Peyer's patch (tissue), 4 donors: ENCODE measurements around the gene LMO1. TPM values are rescaled to one million over a fixed set of nuclear protein-coding genes. Genes with fewer than 3 reads are reported as not detected.

Experiments
- DNase-seq, 3 donors: peaks; one replicate each; pipeline ENCODE4 v3.0.0-alpha.2; 2017 to 2019
- H3K27ac ChIP-seq, 4 donors: fragments of 200-600 bp; sonication (generic); one replicate each; pipeline ENCODE4 v1.5.1; 2016 to 2019
- H3K27me3 ChIP-seq, 2 donors: fragments of 200-600 bp; sonication (generic); one replicate each; pipeline ENCODE4 v1.5.1; 2019
- H3K36me3 ChIP-seq, 3 donors: fragments of 200-600 bp; sonication (generic); one replicate each; pipeline ENCODE4 v1.5.1; 2016 to 2019
- H3K4me1 ChIP-seq, 4 donors: fragments of 200-600 bp; sonication (generic); one replicate each; pipeline ENCODE4 v1.5.1; 2016 to 2019
- H3K4me3 ChIP-seq, 4 donors: fragments of 200-600 bp; sonication (generic); 1 replicate in 3 of 4; 2 replicates in 1 of 4; pipeline ENCODE4 v1.5.1; 2016 to 2019; ENCODE audit warnings: mild to moderate bottlenecking in 1 of 4
- H3K9me3 ChIP-seq, 4 donors: fragments of 200-600 bp; sonication (generic); one replicate each; pipeline ENCODE4 v1.5.1; 2016 to 2019; ENCODE audit warnings: mild to moderate bottlenecking in 1 of 4
- CTCF ChIP-seq, 6 experiments: fragments of 450-650 bp in 4 of 6; fragments of 200-600 bp in 2 of 6; sonication (generic) in 1 of 6; IDR thresholded peaks; one replicate each; pipeline ENCODE4 v1.5.1; 2017 to 2019; ENCODE audit warnings: antibody characterized with exemption in 6 of 6, mild to moderate bottlenecking in 3 of 6, moderate library complexity in 1 of 6
- POLR2A ChIP-seq, 2 donors: fragments of 450-650 bp; IDR thresholded peaks; one replicate each; pipeline ENCODE4 v1.5.1; 2017; ENCODE audit warnings: antibody characterized with exemption in 2 of 2, mild to moderate bottlenecking in 2 of 2, moderate library complexity in 2 of 2
- total RNA-seq, 4 donors: library from RNA; depleted of rRNA; stranded (reverse); fragments of >200 nt; gene quantifications; one replicate each; pipeline ENCODE4 v1.1.0, GENCODE V29; 2016

Gene LMO1
- total RNA-seq, 4 donors from 2014 or later, result not detected

GRCh38 chr11:8290081-8290810 lies 26.6 kb upstream of the LMO1 start:
- peak in 2 of 3 donors; percentile 14 to 15 for DNase-seq
- Histone ChIP-seq H3K9me3 (no peaks in the 10 kb centered on the region), H3K27ac (no peak overlapping the region), H3K27me3 (no peaks in the 10 kb centered on the region), H3K4me1 (no peaks in the 10 kb centered on the region), H3K36me3 (no peaks in the 10 kb centered on the region), H3K4me3 (no peak overlapping the region)
- TF ChIP-seq POLR2A (IDR thresholded peaks at IDR 0.05) (no peak), CTCF (IDR thresholded peaks at IDR 0.05) (no peak)

- H3K27ac ChIP-seq, result no peak overlapping the region
- H3K36me3 ChIP-seq, result no peaks in the 10 kb centered on the region
- H3K27me3 ChIP-seq, result no peaks in the 10 kb centered on the region
- no peaks in the 10 kb centered on the region for H3K9me3 ChIP-seq
- no peak overlapping the region for H3K4me3 ChIP-seq
- H3K4me1 ChIP-seq, result no peaks in the 10 kb centered on the region
- TF ChIP-seq CTCF (IDR thresholded peaks at IDR 0.05) (no peak), POLR2A (IDR thresholded peaks at IDR 0.05) (no peak)
- peak; percentile 5 to 14 (median 7) for DNase-seq
These were observed 25.8 kb upstream of the LMO1 start for GRCh38 chr11:8289492-8289918.

GRCh38 chr11:8288824-8289491 lies 25.3 kb upstream of the LMO1 start:
- no peaks in the 10 kb centered on the region for H3K4me1 ChIP-seq
- H3K4me3 ChIP-seq, result no peak overlapping the region
- H3K27me3 ChIP-seq, result no peaks in the 10 kb centered on the region
- H3K27ac ChIP-seq, result no peak overlapping the region
- peak in 2 of 3 donors; percentile 10 to 34 for DNase-seq
- H3K36me3 ChIP-seq, result no peaks in the 10 kb centered on the region
- TF ChIP-seq POLR2A (IDR thresholded peaks at IDR 0.05) (no peak), CTCF (IDR thresholded peaks at IDR 0.05) (no peak)
- no peaks in the 10 kb centered on the region for H3K9me3 ChIP-seq

- Histone ChIP-seq H3K4me3 (no peak overlapping the region), H3K36me3 (no peaks in the 10 kb centered on the region), H3K9me3 (no peaks in the 10 kb centered on the region), H3K27ac (no peak overlapping the region), H3K27me3 (no peaks in the 10 kb centered on the region), H3K4me1 (no peaks in the 10 kb centered on the region)
- DNase-seq, result peak in 1 of 3 donors; percentile 6
- TF ChIP-seq CTCF (IDR thresholded peaks at IDR 0.05) (no peak), POLR2A (IDR thresholded peaks at IDR 0.05) (no peak)
These were observed 24.6 kb upstream of the LMO1 start for GRCh38 chr11:8288166-8288772.

GRCh38 chr11:8287703-8288102 lies 24.0 kb upstream of the LMO1 start:
- Histone ChIP-seq H3K27ac (no peak overlapping the region), H3K4me1 (no peaks in the 10 kb centered on the region), H3K9me3 (no peaks in the 10 kb centered on the region), H3K27me3 (no peaks in the 10 kb centered on the region), H3K36me3 (no peaks in the 10 kb centered on the region), H3K4me3 (no peak overlapping the region)
- no peak for DNase-seq
- TF ChIP-seq CTCF (IDR thresholded peaks at IDR 0.05) (no peak), POLR2A (IDR thresholded peaks at IDR 0.05) (no peak)
